ENCODE data around the gene PRKAA2.
"Not testable (repeated sequence)": the region's sequence is repeated elsewhere in the genome, so short reads cannot be mapped to it uniquely, and the experiment has no call there.

The PRKAA2 gene

GRCh38 chr1:56644919-56645676, at the start of gene PRKAA2:
TSS of gene PRKAA2 (plus strand) at chr1:56645314. CDS start at chr1:56645388, 74 bp downstream.
- Histone ChIP-seq H3K27ac (ENCODE audit: low read depth, low read length) (peak within 1 kb of the TSS; percentile 20), H3K9me3 (ENCODE audit: control insufficient read depth in 1 of 2, low read length in 2 of 2) (no peaks in the 10 kb centered on the region), H3K9ac (ENCODE audit: low read depth in 1 of 2, low read length in 2 of 2) (peak within 1 kb of the TSS in 1 of 2 donors; percentile 1), H3K36me3 (ENCODE audit: control insufficient read depth in 1 of 2, insufficient read depth in 2 of 2, low read length in 2 of 2) (no peaks in the 10 kb centered on the region), H3K4me3 (ENCODE audit: low read depth in 1 of 2, low read length in 2 of 2) (peak within 1 kb of the TSS; percentile 54 to 62), H3K27me3 (ENCODE audit: control insufficient read depth in 1 of 2, insufficient read depth in 2 of 2, low read length in 2 of 2) (peaks cover 27 to 31% of the 10 kb centered on the region in 2 donors), H3K4me1 (ENCODE audit: control insufficient read depth in 1 of 2, insufficient read depth in 2 of 2, low read length in 2 of 2) (peaks cover 0 to 4% of the 10 kb centered on the region in 2 donors)

GRCh38 chr1:56595397-56596191, 49.5 kb upstream of the PRKAA2 start:
- H3K4me1 ChIP-seq (ENCODE audit: control insufficient read depth in 1 of 2, insufficient read depth in 2 of 2, low read length in 2 of 2); H3K4me3 ChIP-seq (ENCODE audit: low read depth in 1 of 2, low read length in 2 of 2); H3K36me3 ChIP-seq (ENCODE audit: control insufficient read depth in 1 of 2, insufficient read depth in 2 of 2, low read length in 2 of 2); H3K27ac ChIP-seq (ENCODE audit: low read depth, low read length); H3K9me3 ChIP-seq (ENCODE audit: control insufficient read depth in 1 of 2, low read length in 2 of 2); H3K9ac ChIP-seq (ENCODE audit: low read depth in 1 of 2, low read length in 2 of 2); H3K27me3 ChIP-seq (ENCODE audit: control insufficient read depth in 1 of 2, insufficient read depth in 2 of 2, low read length in 2 of 2): not testable (repeated sequence)

GRCh38 chr1:56610097-56610496, 35.0 kb upstream of the PRKAA2 start:
- H3K9me3 ChIP-seq (ENCODE audit: control insufficient read depth in 1 of 2, low read length in 2 of 2); H3K36me3 ChIP-seq (ENCODE audit: control insufficient read depth in 1 of 2, insufficient read depth in 2 of 2, low read length in 2 of 2); H3K27me3 ChIP-seq (ENCODE audit: control insufficient read depth in 1 of 2, insufficient read depth in 2 of 2, low read length in 2 of 2); H3K4me1 ChIP-seq (ENCODE audit: control insufficient read depth in 1 of 2, insufficient read depth in 2 of 2, low read length in 2 of 2); H3K9ac ChIP-seq (ENCODE audit: low read depth in 1 of 2, low read length in 2 of 2); H3K27ac ChIP-seq (ENCODE audit: low read depth, low read length); H3K4me3 ChIP-seq (ENCODE audit: low read depth in 1 of 2, low read length in 2 of 2): not testable (repeated sequence)

GRCh38 chr1:56610770-56611169, 34.3 kb upstream of the PRKAA2 start:
- H3K9ac ChIP-seq (ENCODE audit: low read depth in 1 of 2, low read length in 2 of 2); H3K36me3 ChIP-seq (ENCODE audit: control insufficient read depth in 1 of 2, insufficient read depth in 2 of 2, low read length in 2 of 2); H3K27ac ChIP-seq (ENCODE audit: low read depth, low read length); H3K4me3 ChIP-seq (ENCODE audit: low read depth in 1 of 2, low read length in 2 of 2); H3K27me3 ChIP-seq (ENCODE audit: control insufficient read depth in 1 of 2, insufficient read depth in 2 of 2, low read length in 2 of 2); H3K4me1 ChIP-seq (ENCODE audit: control insufficient read depth in 1 of 2, insufficient read depth in 2 of 2, low read length in 2 of 2); H3K9me3 ChIP-seq (ENCODE audit: control insufficient read depth in 1 of 2, low read length in 2 of 2): not testable (repeated sequence)

GRCh38 chr1:56617141-56617540, 28.0 kb upstream of the PRKAA2 start:
- Histone ChIP-seq H3K27me3 (ENCODE audit: control insufficient read depth in 1 of 2, insufficient read depth in 2 of 2, low read length in 2 of 2) (no peaks in the 10 kb centered on the region), H3K9me3 (ENCODE audit: control insufficient read depth in 1 of 2, low read length in 2 of 2) (no peaks in the 10 kb centered on the region), H3K4me1 (ENCODE audit: control insufficient read depth in 1 of 2, insufficient read depth in 2 of 2, low read length in 2 of 2) (no peaks in the 10 kb centered on the region), H3K4me3 (ENCODE audit: low read depth in 1 of 2, low read length in 2 of 2) (no peak overlapping the region), H3K27ac (ENCODE audit: low read depth, low read length) (no peak overlapping the region), H3K9ac (ENCODE audit: low read depth in 1 of 2, low read length in 2 of 2) (no peak overlapping the region), H3K36me3 (ENCODE audit: control insufficient read depth in 1 of 2, insufficient read depth in 2 of 2, low read length in 2 of 2) (no peaks in the 10 kb centered on the region)

GRCh38 chr1:56625819-56626440, 19.2 kb upstream of the PRKAA2 start:
- Histone ChIP-seq H3K9ac (ENCODE audit: low read depth in 1 of 2, low read length in 2 of 2) (no peak overlapping the region), H3K27me3 (ENCODE audit: control insufficient read depth in 1 of 2, insufficient read depth in 2 of 2, low read length in 2 of 2) (no peaks in the 10 kb centered on the region), H3K36me3 (ENCODE audit: control insufficient read depth in 1 of 2, insufficient read depth in 2 of 2, low read length in 2 of 2) (no peaks in the 10 kb centered on the region), H3K4me3 (ENCODE audit: low read depth in 1 of 2, low read length in 2 of 2) (no peak overlapping the region), H3K27ac (ENCODE audit: low read depth, low read length) (no peak overlapping the region), H3K4me1 (ENCODE audit: control insufficient read depth in 1 of 2, insufficient read depth in 2 of 2, low read length in 2 of 2) (no peaks in the 10 kb centered on the region), H3K9me3 (ENCODE audit: control insufficient read depth in 1 of 2, low read length in 2 of 2) (no peaks in the 10 kb centered on the region)

- Histone ChIP-seq H3K27me3 (ENCODE audit: control insufficient read depth in 1 of 2, insufficient read depth in 2 of 2, low read length in 2 of 2) (no peaks in the 10 kb centered on the region), H3K9ac (ENCODE audit: low read depth in 1 of 2, low read length in 2 of 2) (no peak overlapping the region), H3K4me3 (ENCODE audit: low read depth in 1 of 2, low read length in 2 of 2) (no peak overlapping the region), H3K36me3 (ENCODE audit: control insufficient read depth in 1 of 2, insufficient read depth in 2 of 2, low read length in 2 of 2) (no peaks in the 10 kb centered on the region), H3K9me3 (ENCODE audit: control insufficient read depth in 1 of 2, low read length in 2 of 2) (no peaks in the 10 kb centered on the region), H3K4me1 (ENCODE audit: control insufficient read depth in 1 of 2, insufficient read depth in 2 of 2, low read length in 2 of 2) (no peaks in the 10 kb centered on the region), H3K27ac (ENCODE audit: low read depth, low read length) (no peak overlapping the region)
Measured at GRCh38 chr1:56626546-56626945, 18.6 kb upstream of the PRKAA2 start.

GRCh38 chr1:56627019-56627635, 18.0 kb upstream of the PRKAA2 start:
- Histone ChIP-seq H3K36me3 (ENCODE audit: control insufficient read depth in 1 of 2, insufficient read depth in 2 of 2, low read length in 2 of 2) (no peaks in the 10 kb centered on the region), H3K27ac (ENCODE audit: low read depth, low read length) (no peak overlapping the region)

GRCh38 chr1:56627636-56628039, 17.5 kb upstream of the PRKAA2 start:
- no peak overlapping the region for H3K27ac ChIP-seq (ENCODE audit: low read depth, low read length)
- no peaks in the 10 kb centered on the region for H3K36me3 ChIP-seq (ENCODE audit: control insufficient read depth in 1 of 2, insufficient read depth in 2 of 2, low read length in 2 of 2)
- H3K4me1 ChIP-seq (ENCODE audit: control insufficient read depth in 1 of 2, insufficient read depth in 2 of 2, low read length in 2 of 2), result no peaks in the 10 kb centered on the region
- no peaks in the 10 kb centered on the region for H3K9me3 ChIP-seq (ENCODE audit: control insufficient read depth in 1 of 2, low read length in 2 of 2)
- no peaks in the 10 kb centered on the region for H3K27me3 ChIP-seq (ENCODE audit: control insufficient read depth in 1 of 2, insufficient read depth in 2 of 2, low read length in 2 of 2)
- no peak overlapping the region for H3K9ac ChIP-seq (ENCODE audit: low read depth in 1 of 2, low read length in 2 of 2)
- H3K4me3 ChIP-seq (ENCODE audit: low read depth in 1 of 2, low read length in 2 of 2), result no peak overlapping the region

More at GRCh38 chr1:56627019-56627635, 18.0 kb upstream of the PRKAA2 start:
- no peak overlapping the region for H3K9ac ChIP-seq (ENCODE audit: low read depth in 1 of 2, low read length in 2 of 2)
- no peak overlapping the region for H3K4me3 ChIP-seq (ENCODE audit: low read depth in 1 of 2, low read length in 2 of 2)
- no peaks in the 10 kb centered on the region for H3K9me3 ChIP-seq (ENCODE audit: control insufficient read depth in 1 of 2, low read length in 2 of 2)
- H3K27me3 ChIP-seq (ENCODE audit: control insufficient read depth in 1 of 2, insufficient read depth in 2 of 2, low read length in 2 of 2), result no peaks in the 10 kb centered on the region
- H3K4me1 ChIP-seq (ENCODE audit: control insufficient read depth in 1 of 2, insufficient read depth in 2 of 2, low read length in 2 of 2), result no peaks in the 10 kb centered on the region

GRCh38 chr1:56630786-56631185, 14.3 kb upstream of the PRKAA2 start:
- Histone ChIP-seq H3K36me3 (ENCODE audit: control insufficient read depth in 1 of 2, insufficient read depth in 2 of 2, low read length in 2 of 2) (no peaks in the 10 kb centered on the region), H3K4me1 (ENCODE audit: control insufficient read depth in 1 of 2, insufficient read depth in 2 of 2, low read length in 2 of 2) (no peaks in the 10 kb centered on the region), H3K9me3 (ENCODE audit: control insufficient read depth in 1 of 2, low read length in 2 of 2) (no peaks in the 10 kb centered on the region), H3K27ac (ENCODE audit: low read depth, low read length) (no peak overlapping the region), H3K9ac (ENCODE audit: low read depth in 1 of 2, low read length in 2 of 2) (no peak overlapping the region), H3K27me3 (ENCODE audit: control insufficient read depth in 1 of 2, insufficient read depth in 2 of 2, low read length in 2 of 2) (no peaks in the 10 kb centered on the region), H3K4me3 (ENCODE audit: low read depth in 1 of 2, low read length in 2 of 2) (no peak overlapping the region)

Data from duodenal mucosa (tissue), 2 donors.